Measurements from ENCODE around the gene IBTK.

GRCh38 chr6:82166493-82166892 is 81.1 kb downstream of the IBTK start:
- no peak for TF ChIP-seq CTCF (conservative IDR thresholded peaks at IDR 0.05; ENCODE audit: low read length)
- no peak for TF ChIP-seq EZH2phosphoT487 (IDR thresholded peaks at IDR 0.05; ENCODE audit: borderline replicate concordance)

All from Loucy (cell line).